Lower leg skin (tissue), 4 donors: ENCODE results near the gene SUGCT. TPM values are rescaled to one million over a fixed set of nuclear protein-coding genes. Genes with fewer than 3 reads are reported as not detected.
"Not testable (repeated sequence)": the region's sequence is repeated elsewhere in the genome, so short reads cannot be mapped to it uniquely, and the experiment has no call there.

Experiments
- DNase-seq, 2 donors: peaks; one replicate each; pipeline ENCODE4 v3.0.0-alpha.2; 2019; ENCODE audit warnings: low spot score in 2 of 2
- H3K4me3 ChIP-seq: fragments of 200-600 bp; sonication (generic); 2 replicates; pipeline ENCODE4 v1.5.1; 2017; ENCODE audit warnings: mild to moderate bottlenecking, low read depth; ENCODE audit not compliant: poor library complexity, severe bottlenecking
- CTCF ChIP-seq, 3 donors: fragments of 450-650 bp; IDR thresholded peaks; one replicate each; pipeline ENCODE4 v1.5.1; 2016; ENCODE audit warnings: antibody characterized with exemption in 3 of 3, mild to moderate bottlenecking in 3 of 3, moderate library complexity in 2 of 3
- POLR2A ChIP-seq, 2 donors: fragments of 450-650 bp; IDR thresholded peaks; one replicate each; pipeline ENCODE4 v1.6.1; 2016 to 2017; ENCODE audit warnings: antibody characterized with exemption in 2 of 2, mild to moderate bottlenecking in 1 of 2, moderate library complexity in 1 of 2
- WGBS, 2 donors: methylation state at CpG; one replicate each; pipeline ENCODE4 v1.1.5; 2018; 5-methylcytosine and 5-hydroxymethylcytosine counted together
- intact Hi-C: fragments of 100-400 bp; cut with DNase I; formaldehyde crosslinking; loops from one replicate; pipeline ENCODE4 v1.15.0; 2023; ENCODE audit warnings: low total_unique reads
- total RNA-seq, 4 donors: library from RNA; depleted of rRNA; stranded (reverse); fragments of >200 nt; gene quantifications; one replicate each; pipeline ENCODE4 v1.1.0, GENCODE V29; 2016

The SUGCT gene
- total RNA-seq, 4 donors from 2014 or later: 0.49 to 1.6 (median 0.59) TPM; not detected in 1

DNA sequence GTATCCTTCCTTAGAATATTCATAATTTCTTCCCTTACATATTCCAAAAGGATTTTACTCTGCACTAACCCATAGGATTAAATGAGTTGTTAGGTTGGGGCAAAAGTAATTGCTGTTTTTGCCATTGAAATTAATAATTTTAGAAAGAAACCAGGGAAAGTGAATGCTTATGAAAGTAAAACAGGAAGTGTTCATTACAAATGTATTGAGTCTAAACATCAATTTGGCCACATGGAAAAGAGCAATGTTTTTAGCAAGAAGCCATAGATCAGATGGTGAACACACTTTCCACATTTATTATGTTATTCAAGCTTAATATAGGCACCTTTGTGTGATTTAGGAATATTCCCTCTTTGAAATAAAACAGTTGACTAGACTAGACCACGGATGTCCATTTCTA, 102.9 kb downstream of the SUGCT start:
- DNase-seq: no peak
- WGBS, 2 donors: 87 to 93% methylated on average over 1 of the region's 1 CpG
- no peak overlapping the region for H3K4me3 ChIP-seq
- intact Hi-C loops: no loop called here
- no peak for TF ChIP-seq CTCF (IDR thresholded peaks at IDR 0.05)
- TF ChIP-seq POLR2A (IDR thresholded peaks at IDR 0.05): no peak

DNA sequence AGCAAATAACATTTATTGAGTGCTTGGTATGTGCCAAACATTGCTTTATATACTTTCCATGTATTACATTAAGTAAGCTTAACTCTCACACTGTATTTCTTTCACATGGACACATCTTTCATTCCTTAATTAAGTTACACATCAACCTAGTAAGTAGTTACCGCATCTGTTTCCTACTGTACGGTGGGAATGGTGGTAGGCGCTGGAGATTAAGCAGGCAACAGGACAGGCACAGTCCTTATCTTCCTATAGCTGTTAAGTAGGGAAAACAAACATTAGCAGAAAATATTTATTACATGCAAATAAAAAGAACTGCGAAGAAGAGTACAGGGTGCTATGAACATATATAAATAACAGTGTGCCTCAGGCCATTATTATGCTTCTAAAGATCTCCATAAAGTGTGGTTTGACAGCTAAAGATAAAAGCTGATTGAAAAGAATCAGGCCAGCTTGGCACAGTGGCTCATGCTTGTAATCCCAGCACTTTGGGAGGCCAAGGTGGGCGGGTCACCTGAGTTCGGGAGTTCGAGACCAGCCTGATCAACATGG, 105.0 kb downstream of the SUGCT start:
- H3K4me3 ChIP-seq: no peak overlapping the region
- no peak for DNase-seq
- WGBS, 2 donors: 65 to 68% methylated on average over 7 of the region's 7 CpGs
- intact Hi-C loops: no loop called here
- no peak for TF ChIP-seq POLR2A (IDR thresholded peaks at IDR 0.05)
- TF ChIP-seq CTCF (IDR thresholded peaks at IDR 0.05): no peak

GRCh38 chr7:40243076-40243475, 108.3 kb downstream of the SUGCT start:
- no peak for DNase-seq
- H3K4me3 ChIP-seq: no peak overlapping the region
- intact Hi-C loops: no loop called here
- 82 to 90% methylated on average over 1 of the region's 1 CpG for WGBS, 2 donors
- TF ChIP-seq POLR2A (IDR thresholded peaks at IDR 0.05): no peak
- TF ChIP-seq CTCF (IDR thresholded peaks at IDR 0.05): no peak

GRCh38 chr7:40244226-40244625, 109.4 kb downstream of the SUGCT start:
- no peak overlapping the region for H3K4me3 ChIP-seq
- intact Hi-C loops: no loop called here
- TF ChIP-seq POLR2A (IDR thresholded peaks at IDR 0.05) (no peak), CTCF (IDR thresholded peaks at IDR 0.05) (no peak)
- WGBS, 2 donors: 81 to 87% methylated on average over 4 of the region's 4 CpGs
- DNase-seq: no peak

- WGBS, 2 donors: 76 to 79% methylated on average over 8 of the region's 8 CpGs
- H3K4me3 ChIP-seq: no peak overlapping the region
- DNase-seq: no peak
- intact Hi-C loops: no loop called here
- TF ChIP-seq POLR2A (IDR thresholded peaks at IDR 0.05) (no peak), CTCF (IDR thresholded peaks at IDR 0.05) (no peak)
Measured at GRCh38 chr7:40248681-40249080, 113.9 kb downstream of the SUGCT start.

DNA sequence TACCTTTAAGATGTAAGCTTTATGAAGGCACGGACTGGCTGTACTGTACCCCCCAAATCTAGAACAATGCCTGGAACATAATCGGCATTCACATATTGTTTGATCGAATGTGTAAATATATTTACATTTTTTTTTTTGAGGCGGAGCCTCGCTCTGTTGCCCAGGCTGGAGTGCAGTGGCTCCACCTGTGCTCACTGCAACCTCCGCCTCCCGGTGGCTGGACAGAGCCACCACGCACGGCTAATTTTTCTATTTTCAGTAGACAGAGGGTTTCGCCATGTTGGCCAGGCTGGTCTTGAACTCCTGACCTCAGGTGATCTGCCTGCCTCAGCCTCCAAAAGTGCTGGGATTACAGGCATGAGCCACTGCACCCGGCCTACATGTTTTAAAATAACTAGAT, 118.6 kb downstream of the SUGCT start:
- WGBS, 2 donors: 93 to 95% methylated on average over 11 of the region's 11 CpGs
- intact Hi-C loops, DNase-seq, H3K4me3 ChIP-seq: not testable (repeated sequence)
